BLaER1 treated with 17β-estradiol and CSF1 and Interleukin-3, amounts not matched to agents 10 nM and 100 nM (cell line): ENCODE measurements around the gene CYP27C1.

Experiments
- H3K27ac ChIP-seq, 11 experiments: shearing (Covaris generic); formaldehyde crosslinking; 2 replicates each; pipeline ENCODE4 v1.8.1; 2022
- H3K27me3 ChIP-seq, 11 experiments: shearing (Covaris generic); formaldehyde crosslinking; 2 replicates each; pipeline ENCODE4 v1.8.1; 2022
- H3K36me3 ChIP-seq, 11 experiments: shearing (Covaris generic); formaldehyde crosslinking; 2 replicates each; pipeline ENCODE4 v1.8.1; 2022
- H3K4me1 ChIP-seq, 10 experiments: shearing (Covaris generic); formaldehyde crosslinking; 2 replicates each; pipeline ENCODE4 v1.8.1; 2022
- H3K4me2 ChIP-seq, 11 experiments: shearing (Covaris generic); formaldehyde crosslinking; 2 replicates each; pipeline ENCODE4 v1.8.1; 2022
- H3K4me3 ChIP-seq, 10 experiments: shearing (Covaris generic); formaldehyde crosslinking; 2 replicates each; pipeline ENCODE4 v1.8.1; 2022
- H3K9ac ChIP-seq, 11 experiments: shearing (Covaris generic); formaldehyde crosslinking; 2 replicates each; pipeline ENCODE4 v1.8.1; 2022
- H3K9me3 ChIP-seq, 11 experiments: shearing (Covaris generic); formaldehyde crosslinking; replicated peaks in 1 of 11; 2 replicates each; pipeline ENCODE4 v1.8.1; 2022
- H4K20me1 ChIP-seq, 11 experiments: shearing (Covaris generic); formaldehyde crosslinking; 2 replicates each; pipeline ENCODE4 v1.8.1; 2022
- Cebpa-rat ChIP-seq, 11 experiments: shearing (Covaris generic); IDR thresholded peaks; 2 replicates each; pipeline ENCODE4 v1.8.1; 2022

The CYP27C1 gene

GRCh38 chr2:127162261-127163089 is 57.6 kb downstream of the CYP27C1 start:
- Histone ChIP-seq H3K27ac (no peak overlapping the region), H3K36me3 (no peaks in the 10 kb centered on the region), H3K4me3 (no peak overlapping the region), H3K4me2 (peak overlapping the region in 6 of 11 experiments; percentile 2 to 47 (median 39); a peak in 8 of 22 replicates), H3K9ac (no peak overlapping the region), H4K20me1 (no peaks in the 10 kb centered on the region), H3K9me3 (no peaks in the 10 kb centered on the region), H3K4me1 (peaks cover 22 to 53% (median 42%) of the 10 kb centered on the region in 10 experiments), H3K27me3 (no peaks in the 10 kb centered on the region)
- no peak for TF ChIP-seq Cebpa-rat (IDR thresholded peaks at IDR 0.05)

GRCh38 chr2:127161176-127162136 is 58.6 kb downstream of the CYP27C1 start:
- Histone ChIP-seq H3K9ac (peak overlapping the region in 1 of 11 experiments; percentile 6; a peak in 1 of 22 replicates), H3K4me2 (peak overlapping the region in 6 of 11 experiments; percentile 2 to 47 (median 39); a peak in 9 of 22 replicates), H3K9me3 (no peaks in the 10 kb centered on the region), H4K20me1 (no peaks in the 10 kb centered on the region), H3K36me3 (no peaks in the 10 kb centered on the region), H3K4me1 (peaks cover 26 to 63% (median 50%) of the 10 kb centered on the region in 10 experiments), H3K4me3 (no peak overlapping the region), H3K27me3 (no peaks in the 10 kb centered on the region), H3K27ac (no peak overlapping the region)
- no peak for TF ChIP-seq Cebpa-rat (IDR thresholded peaks at IDR 0.05)

GRCh38 chr2:127160676-127161075 is 59.4 kb downstream of the CYP27C1 start:
- TF ChIP-seq Cebpa-rat (IDR thresholded peaks at IDR 0.05): no peak
- no peak overlapping the region for H3K27ac ChIP-seq
- H4K20me1 ChIP-seq: no peaks in the 10 kb centered on the region
- H3K9ac ChIP-seq: no peak overlapping the region
- H3K36me3 ChIP-seq: no peaks in the 10 kb centered on the region
- H3K27me3 ChIP-seq: no peaks in the 10 kb centered on the region
- H3K9me3 ChIP-seq: no peaks in the 10 kb centered on the region
- no peak overlapping the region for H3K4me3 ChIP-seq
- H3K4me2 ChIP-seq: peak overlapping the region in 3 of 11 experiments; percentile 38 to 47 (median 47); a peak in 3 of 22 replicates
- H3K4me1 ChIP-seq: peaks cover 26 to 66% (median 50%) of the 10 kb centered on the region in 10 experiments

DNA sequence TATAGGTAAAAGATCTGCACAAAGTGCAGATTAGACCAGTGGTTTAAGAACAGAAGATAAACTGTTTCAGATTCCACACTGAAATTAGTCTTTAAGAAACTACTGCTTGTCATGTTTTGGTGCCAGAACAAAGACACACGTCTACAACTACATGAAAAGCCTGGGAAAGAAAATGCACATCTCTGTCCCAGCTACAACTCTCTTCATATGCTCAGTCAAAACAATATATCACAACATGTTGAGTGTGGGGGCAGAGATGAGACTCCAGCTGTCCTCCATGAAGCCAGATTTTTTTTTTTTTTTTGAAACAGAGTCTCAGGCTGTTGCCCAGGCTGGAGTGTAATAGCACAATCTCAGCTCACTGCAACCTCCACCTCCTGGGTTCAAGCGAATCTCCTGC is 60.6 kb downstream of the CYP27C1 start:
- H3K36me3 ChIP-seq: no peaks in the 10 kb centered on the region
- no peak overlapping the region for H3K9ac ChIP-seq
- peaks cover 26 to 63% (median 41%) of the 10 kb centered on the region in 10 experiments for H3K4me1 ChIP-seq
- H3K27ac ChIP-seq: peak overlapping the region in 1 of 11 experiments; percentile 31; a peak in 1 of 22 replicates
- H3K9me3 ChIP-seq: no peaks in the 10 kb centered on the region
- no peaks in the 10 kb centered on the region for H4K20me1 ChIP-seq
- H3K4me2 ChIP-seq: peak overlapping the region; percentile 50 to 75 (median 69); a peak in 20 of 22 replicates
- H3K27me3 ChIP-seq: no peaks in the 10 kb centered on the region
- TF ChIP-seq Cebpa-rat (IDR thresholded peaks at IDR 0.05): no peak
- H3K4me3 ChIP-seq: no peak overlapping the region

DNA sequence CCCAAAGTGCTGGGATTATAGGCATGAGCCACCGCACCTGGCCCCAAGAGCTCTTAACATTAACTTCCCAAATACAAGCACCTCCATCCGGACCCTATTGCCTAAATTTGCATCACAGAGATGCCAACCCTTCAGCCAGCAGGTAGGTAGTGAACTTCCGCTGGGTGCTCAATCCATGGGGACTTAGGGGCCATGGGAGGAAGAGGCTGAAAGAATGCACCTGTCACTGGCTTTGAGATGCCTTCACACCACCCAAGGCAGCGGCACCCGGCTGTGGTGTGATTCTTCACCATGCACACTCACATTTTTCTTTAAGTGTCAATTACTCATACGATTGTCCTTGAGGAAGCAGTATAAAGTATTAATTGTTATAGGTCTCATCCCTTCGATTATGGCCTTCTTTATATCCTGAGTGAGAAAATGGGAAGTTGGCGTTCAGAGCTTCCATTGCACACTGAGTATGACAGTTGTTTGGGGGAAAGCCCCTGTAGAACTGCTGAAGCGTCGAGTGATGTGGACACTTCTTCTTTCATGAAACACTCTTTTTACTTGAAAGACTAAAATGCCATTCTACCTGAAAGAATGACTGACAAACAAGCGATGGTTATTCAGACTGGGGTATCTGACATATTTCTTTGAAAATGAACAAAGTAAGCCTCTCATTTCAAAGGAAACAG is 61.3 kb downstream of the CYP27C1 start:
- H3K9ac ChIP-seq: no peak overlapping the region
- H4K20me1 ChIP-seq: no peaks in the 10 kb centered on the region
- H3K4me3 ChIP-seq: no peak overlapping the region
- no peaks in the 10 kb centered on the region for H3K27me3 ChIP-seq
- H3K4me1 ChIP-seq: peaks cover 29 to 63% (median 42%) of the 10 kb centered on the region in 10 experiments
- H3K27ac ChIP-seq: peak overlapping the region in 1 of 11 experiments; percentile 31; a peak in 1 of 22 replicates
- no peak for TF ChIP-seq Cebpa-rat (IDR thresholded peaks at IDR 0.05)
- H3K4me2 ChIP-seq: peak overlapping the region; percentile 50 to 75 (median 69)
- no peaks in the 10 kb centered on the region for H3K9me3 ChIP-seq
- H3K36me3 ChIP-seq: no peaks in the 10 kb centered on the region

GRCh38 chr2:127157651-127158485 is 62.2 kb downstream of the CYP27C1 start:
- H3K9ac ChIP-seq: peak overlapping the region in 3 of 11 experiments; percentile 22 to 39 (median 36); a peak in 2 of 22 replicates
- H3K4me2 ChIP-seq: peak overlapping the region; percentile 50 to 75 (median 69)
- H3K27ac ChIP-seq: peak overlapping the region in 2 of 11 experiments; percentile 2 to 4; a peak in 1 of 22 replicates
- H3K4me1 ChIP-seq: peaks cover 33 to 63% (median 42%) of the 10 kb centered on the region in 10 experiments
- H3K4me3 ChIP-seq: no peak overlapping the region
- H3K27me3 ChIP-seq: no peaks in the 10 kb centered on the region
- no peaks in the 10 kb centered on the region for H4K20me1 ChIP-seq
- H3K36me3 ChIP-seq: no peaks in the 10 kb centered on the region
- no peaks in the 10 kb centered on the region for H3K9me3 ChIP-seq
- TF ChIP-seq Cebpa-rat (IDR thresholded peaks at IDR 0.05): no peak

DNA sequence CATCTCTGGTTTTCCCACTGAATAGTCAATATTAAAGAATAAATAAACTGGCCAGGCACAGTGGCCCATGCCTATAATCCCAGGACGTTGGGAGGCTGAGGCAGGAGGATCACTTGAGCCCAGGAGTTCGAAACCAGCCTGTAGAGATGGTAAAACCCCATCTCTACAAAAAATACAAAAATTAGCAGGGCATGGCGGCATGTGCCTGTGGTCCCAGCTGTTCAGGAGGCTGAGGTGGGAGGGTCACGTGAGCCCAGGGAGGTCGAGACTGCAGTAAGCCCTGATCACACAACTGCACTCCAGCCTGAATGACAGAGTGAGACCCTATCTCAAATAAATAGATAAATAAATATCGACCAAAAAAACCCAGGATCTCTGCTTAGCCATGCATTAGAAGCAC is 63.0 kb downstream of the CYP27C1 start:
- H3K27me3 ChIP-seq: no peaks in the 10 kb centered on the region
- peaks cover 33 to 60% (median 40%) of the 10 kb centered on the region in 10 experiments for H3K4me1 ChIP-seq
- H3K9ac ChIP-seq: peak overlapping the region in 3 of 11 experiments; percentile 22 to 39 (median 36); a peak in 2 of 22 replicates
- H3K36me3 ChIP-seq: no peaks in the 10 kb centered on the region
- 0 out of 22 replicates have a peak overlapping the region, but pooled peaks of 2 of the 11 experiments have one; percentile 2 to 4 for H3K27ac ChIP-seq
- no peak for TF ChIP-seq Cebpa-rat (IDR thresholded peaks at IDR 0.05)
- 0 out of 22 replicates have a peak, but pooled peaks cover 0 to under 1% (median 0%) of the 10 kb centered on the region in 11 experiments for H3K9me3 ChIP-seq
- H3K4me3 ChIP-seq: no peak overlapping the region
- H3K4me2 ChIP-seq: peak overlapping the region; percentile 50 to 75 (median 69)
- no peaks in the 10 kb centered on the region for H4K20me1 ChIP-seq

DNA sequence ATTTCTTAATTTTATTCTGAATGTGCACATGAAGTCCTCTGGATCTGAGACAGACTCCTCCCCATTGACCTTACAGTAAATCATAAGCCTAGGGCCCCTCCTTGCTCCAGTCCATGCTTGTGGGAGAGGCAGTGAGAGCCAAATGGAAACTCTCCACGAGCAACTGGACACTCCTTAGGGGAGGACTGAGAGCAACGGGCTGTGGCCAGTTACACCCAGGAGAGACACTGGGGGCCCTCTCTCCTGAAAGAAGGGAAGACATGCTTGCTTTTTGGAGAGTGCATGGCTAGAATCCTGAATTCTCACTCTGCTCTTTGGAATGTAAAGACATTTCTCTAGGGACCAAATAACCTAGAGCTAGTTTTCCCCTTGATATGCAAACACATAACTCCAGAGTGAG is 64.2 kb downstream of the CYP27C1 start:
- no peak for TF ChIP-seq Cebpa-rat (IDR thresholded peaks at IDR 0.05)

More for the DNA sequence above, 64.2 kb downstream of the CYP27C1 start:
- Histone ChIP-seq H3K4me2 (no peak overlapping the region), H3K4me3 (no peak overlapping the region), H3K4me1 (peaks cover 28 to 48% (median 35%) of the 10 kb centered on the region in 10 experiments), H3K9ac (no peak overlapping the region), H3K27ac (no peak overlapping the region), H3K27me3 (no peaks in the 10 kb centered on the region), H3K36me3 (no peaks in the 10 kb centered on the region), H3K9me3 (peaks cover 3 to 12% (median 7%) of the 10 kb centered on the region in 11 experiments; a peak in 21 of 22 replicates), H4K20me1 (no peaks in the 10 kb centered on the region)
